HepG2 (cell line): Measurements from ENCODE around the gene MED25. TPM values are rescaled to one million over a fixed set of nuclear protein-coding genes. Genes with fewer than 3 reads are reported as not detected.

ENCODE experiments used
- FOXM1 ChIP-seq: sonication (generic); formaldehyde crosslinking; IDR thresholded peaks from 2 replicates; pipeline ENCODE4 v1.5.0; 2020; ENCODE audit warnings: missing genetic modification reagents
- NCOR1 ChIP-seq: fragments of 200-600 bp; sonication (generic); IDR thresholded peaks from 2 replicates; pipeline ENCODE4 v1.7.0; 2017; ENCODE audit warnings: antibody characterized with exemption, low read length, borderline replicate concordance
- NR1H2 ChIP-seq: sonication (generic); formaldehyde crosslinking; IDR thresholded peaks from 2 replicates; pipeline ENCODE4 v1.8.1; 2022; ENCODE audit warnings: low read depth, missing genetic modification reagents, borderline replicate concordance
- YY1 ChIP-seq: IDR thresholded peaks from 2 replicates; pipeline ENCODE4 v1.6.1; 2011; ENCODE audit warnings: low read length, low read depth, moderate library complexity, mild to moderate bottlenecking; ENCODE audit not compliant: insufficient read depth, insufficient replicate concordance
- ZFP1 ChIP-seq: IDR thresholded peaks from 2 replicates; pipeline ENCODE4 v1.6.1; 2016
- ZNF234 ChIP-seq: sonication (generic); formaldehyde crosslinking; conservative IDR thresholded peaks from 2 replicates; pipeline ENCODE4 v1.5.1; 2020; ENCODE audit warnings: mild to moderate bottlenecking, missing genetic modification reagents
- ZNF563 ChIP-seq: sonication (generic); formaldehyde crosslinking; IDR thresholded peaks from 2 replicates; pipeline ENCODE4 v1.8.0; 2022; ENCODE audit warnings: mild to moderate bottlenecking, moderate library complexity, missing genetic modification reagents
- ZNF7 ChIP-seq: IDR thresholded peaks from 2 replicates; pipeline ENCODE4 v1.6.1; 2016; ENCODE audit warnings: missing biosample characterization, missing genetic modification reagents
- ZNF749 ChIP-seq: sonication (generic); formaldehyde crosslinking; IDR thresholded peaks from 2 replicates; pipeline ENCODE4 v1.8.0; 2022; ENCODE audit warnings: mild to moderate bottlenecking, missing genetic modification reagents, moderate library complexity, borderline replicate concordance
- polyA plus RNA-seq, 8 experiments: library from polyadenylated mRNA; depleted of rRNA in 3 of 8; stranded (reverse) in 7 of 8; unstranded in 1 of 8; fragments of >200 nt; fragmentation: Illumina TruSeq in 4 of 8; extraction: Trizol in 4 of 8; gene quantifications; 2 replicates each; pipeline versions ENCODE4 v1.2.1 to v1.2.3, GENCODE V29; 2011 to 2016; ENCODE audit warnings: low read depth in 4 of 8, missing spikeins in 1 of 8, mixed read lengths in 1 of 8; ENCODE audit not compliant: insufficient read depth in 1 of 8
- total RNA-seq, 5 experiments: library from RNA; depleted of rRNA; stranded (reverse); fragments of >200 nt; fragmentation: Illumina TruSeq; extraction: Trizol; gene quantifications; 2 replicates each; pipeline ENCODE4 v1.2.3, GENCODE V29; 2016; ENCODE audit warnings: low read depth in 1 of 5
- TF ChIP-seq, protein P1 (sequence below): sonication (generic); formaldehyde crosslinking; IDR thresholded peaks from 2 replicates; pipeline ENCODE4 v1.4.0; 2020; ENCODE audit warnings: missing genetic modification reagents, borderline replicate concordance
- TF ChIP-seq, protein P2 (sequence below): IDR thresholded peaks from 2 replicates; pipeline ENCODE4 v1.6.1; 2018; ENCODE audit warnings: missing genetic modification reagents
- TF ChIP-seq, protein P3 (sequence below): sonication (generic); formaldehyde crosslinking; IDR thresholded peaks from 2 replicates; pipeline ENCODE4 v1.8.1; 2023; ENCODE audit warnings: mild to moderate bottlenecking, inconsistent platforms, moderate library complexity, missing genetic modification reagents, borderline replicate concordance
- TF ChIP-seq, protein P4 (sequence below), 2 experiments: sonication (generic) in 1 of 2; formaldehyde crosslinking in 1 of 2; IDR thresholded peaks; 2 replicates each; pipeline versions ENCODE4 v1.4.0 to v1.6.1; 2016 to 2020; ENCODE audit warnings: borderline replicate concordance in 1 of 2, low read depth in 1 of 2, mild to moderate bottlenecking in 1 of 2, missing genetic modification reagents in 1 of 2
- TF ChIP-seq, protein P5 (sequence below): sonication (generic); formaldehyde crosslinking; IDR thresholded peaks from 2 replicates; pipeline ENCODE4 v1.4.0; 2020; ENCODE audit warnings: mild to moderate bottlenecking, missing genetic modification reagents
- TF ChIP-seq, protein P6 (sequence below): sonication (generic); formaldehyde crosslinking; IDR thresholded peaks from 2 replicates; pipeline ENCODE4 v1.4.0; 2020; ENCODE audit warnings: missing genetic modification reagents, borderline replicate concordance

MED25 gene
- total and polyA plus RNA-seq, 2 of the 13 experiments (the other 11 are each of a cell fraction or from before 2014, with no cell fraction given): 11.1 to 15.1 TPM

DNA sequence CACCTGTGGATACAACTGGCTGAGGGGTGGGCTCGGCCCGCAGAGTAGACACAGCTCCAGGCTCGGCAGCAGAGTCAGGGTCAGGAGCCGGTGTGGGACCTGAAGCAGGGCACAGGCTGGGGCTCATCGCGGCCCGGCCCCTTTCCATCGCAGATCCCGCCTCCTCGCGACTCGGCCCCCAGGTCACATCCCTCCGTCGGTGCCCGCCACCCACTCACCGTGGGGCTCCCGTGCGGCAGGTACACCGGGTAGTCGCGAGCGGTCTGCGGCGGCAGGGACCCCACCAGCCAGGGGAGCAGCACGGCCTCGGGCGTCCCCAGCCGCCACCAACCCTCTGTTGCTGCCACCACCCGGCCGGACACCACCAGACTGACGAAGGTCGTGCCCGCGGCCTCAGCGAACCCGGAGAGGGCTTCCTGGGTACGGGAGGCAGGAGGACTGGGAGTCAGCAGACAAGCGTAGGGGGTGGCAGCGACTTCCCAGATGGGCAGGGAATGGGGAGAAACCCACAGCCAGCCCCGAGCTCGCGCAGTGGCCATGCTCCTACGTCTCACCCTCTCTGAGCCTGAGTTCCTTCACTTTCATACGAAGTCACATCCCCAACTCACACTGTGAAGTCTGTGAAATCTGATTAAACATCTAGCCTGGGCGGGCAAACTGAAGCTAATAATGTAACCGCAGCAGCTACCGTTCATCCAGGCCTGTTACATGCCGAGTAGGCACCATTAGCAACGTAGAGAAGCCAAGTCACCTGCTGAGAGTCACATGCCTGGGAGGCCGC is 8.7 kb upstream of the MED25 start (continued):
- TF ChIP-seq, protein P1, sequence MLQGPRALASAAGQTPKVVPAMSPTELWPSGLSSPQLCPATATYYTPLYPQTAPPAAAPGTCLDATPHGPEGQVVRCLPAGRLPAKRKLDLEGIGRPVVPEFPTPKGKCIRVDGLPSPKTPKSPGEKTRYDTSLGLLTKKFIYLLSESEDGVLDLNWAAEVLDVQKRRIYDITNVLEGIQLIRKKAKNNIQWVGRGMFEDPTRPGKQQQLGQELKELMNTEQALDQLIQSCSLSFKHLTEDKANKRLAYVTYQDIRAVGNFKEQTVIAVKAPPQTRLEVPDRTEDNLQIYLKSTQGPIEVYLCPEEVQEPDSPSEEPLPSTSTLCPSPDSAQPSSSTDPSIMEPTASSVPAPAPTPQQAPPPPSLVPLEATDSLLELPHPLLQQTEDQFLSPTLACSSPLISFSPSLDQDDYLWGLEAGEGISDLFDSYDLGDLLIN: no peak
- TF ChIP-seq, protein P2, sequence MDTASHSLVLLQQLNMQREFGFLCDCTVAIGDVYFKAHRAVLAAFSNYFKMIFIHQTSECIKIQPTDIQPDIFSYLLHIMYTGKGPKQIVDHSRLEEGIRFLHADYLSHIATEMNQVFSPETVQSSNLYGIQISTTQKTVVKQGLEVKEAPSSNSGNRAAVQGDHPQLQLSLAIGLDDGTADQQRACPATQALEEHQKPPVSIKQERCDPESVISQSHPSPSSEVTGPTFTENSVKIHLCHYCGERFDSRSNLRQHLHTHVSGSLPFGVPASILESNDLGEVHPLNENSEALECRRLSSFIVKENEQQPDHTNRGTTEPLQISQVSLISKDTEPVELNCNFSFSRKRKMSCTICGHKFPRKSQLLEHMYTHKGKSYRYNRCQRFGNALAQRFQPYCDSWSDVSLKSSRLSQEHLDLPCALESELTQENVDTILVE (CRISPR knock-in tag): no peak
- TF ChIP-seq ZNF7 (CRISPR knock-in tag): peak; percentile 42; the same call in 1 of the 2 replicates
- TF ChIP-seq ZNF749 (CRISPR knock-in tag): no peak
- TF ChIP-seq, protein P3, sequence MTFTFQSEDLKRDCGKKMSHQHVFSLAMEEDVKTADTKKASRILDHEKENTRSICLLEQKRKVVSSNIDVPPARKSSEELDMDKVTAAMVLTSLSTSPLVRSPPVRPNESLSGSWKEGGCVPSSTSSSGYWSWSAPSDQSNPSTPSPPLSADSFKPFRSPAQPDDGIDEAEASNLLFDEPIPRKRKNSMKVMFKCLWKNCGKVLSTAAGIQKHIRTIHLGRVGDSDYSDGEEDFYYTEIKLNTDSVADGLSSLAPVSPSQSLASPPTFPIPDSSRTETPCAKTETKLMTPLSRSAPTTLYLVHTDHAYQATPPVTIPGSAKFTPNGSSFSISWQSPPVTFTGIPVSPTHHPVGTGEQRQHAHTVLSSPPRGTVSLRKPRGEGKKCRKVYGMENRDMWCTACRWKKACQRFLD: no peak
- TF ChIP-seq NCOR1: no peak
- TF ChIP-seq, protein P4, sequence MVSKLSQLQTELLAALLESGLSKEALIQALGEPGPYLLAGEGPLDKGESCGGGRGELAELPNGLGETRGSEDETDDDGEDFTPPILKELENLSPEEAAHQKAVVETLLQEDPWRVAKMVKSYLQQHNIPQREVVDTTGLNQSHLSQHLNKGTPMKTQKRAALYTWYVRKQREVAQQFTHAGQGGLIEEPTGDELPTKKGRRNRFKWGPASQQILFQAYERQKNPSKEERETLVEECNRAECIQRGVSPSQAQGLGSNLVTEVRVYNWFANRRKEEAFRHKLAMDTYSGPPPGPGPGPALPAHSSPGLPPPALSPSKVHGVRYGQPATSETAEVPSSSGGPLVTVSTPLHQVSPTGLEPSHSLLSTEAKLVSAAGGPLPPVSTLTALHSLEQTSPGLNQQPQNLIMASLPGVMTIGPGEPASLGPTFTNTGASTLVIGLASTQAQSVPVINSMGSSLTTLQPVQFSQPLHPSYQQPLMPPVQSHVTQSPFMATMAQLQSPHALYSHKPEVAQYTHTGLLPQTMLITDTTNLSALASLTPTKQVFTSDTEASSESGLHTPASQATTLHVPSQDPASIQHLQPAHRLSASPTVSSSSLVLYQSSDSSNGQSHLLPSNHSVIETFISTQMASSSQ (IDR thresholded peaks at IDR 0.05; ENCODE audit: low read depth): no peak
- TF ChIP-seq, protein P4 (CRISPR knock-in tag; IDR thresholded peaks at IDR 0.05; ENCODE audit: borderline replicate concordance): no peak
- TF ChIP-seq NR1H2 (CRISPR knock-in tag): no peak
- TF ChIP-seq FOXM1 (CRISPR knock-in tag): no peak
- TF ChIP-seq, protein P5, sequence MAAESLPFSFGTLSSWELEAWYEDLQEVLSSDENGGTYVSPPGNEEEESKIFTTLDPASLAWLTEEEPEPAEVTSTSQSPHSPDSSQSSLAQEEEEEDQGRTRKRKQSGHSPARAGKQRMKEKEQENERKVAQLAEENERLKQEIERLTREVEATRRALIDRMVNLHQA (CRISPR knock-in tag): no peak
- TF ChIP-seq ZFP1 (CRISPR knock-in tag): no peak
- TF ChIP-seq, protein P6, sequence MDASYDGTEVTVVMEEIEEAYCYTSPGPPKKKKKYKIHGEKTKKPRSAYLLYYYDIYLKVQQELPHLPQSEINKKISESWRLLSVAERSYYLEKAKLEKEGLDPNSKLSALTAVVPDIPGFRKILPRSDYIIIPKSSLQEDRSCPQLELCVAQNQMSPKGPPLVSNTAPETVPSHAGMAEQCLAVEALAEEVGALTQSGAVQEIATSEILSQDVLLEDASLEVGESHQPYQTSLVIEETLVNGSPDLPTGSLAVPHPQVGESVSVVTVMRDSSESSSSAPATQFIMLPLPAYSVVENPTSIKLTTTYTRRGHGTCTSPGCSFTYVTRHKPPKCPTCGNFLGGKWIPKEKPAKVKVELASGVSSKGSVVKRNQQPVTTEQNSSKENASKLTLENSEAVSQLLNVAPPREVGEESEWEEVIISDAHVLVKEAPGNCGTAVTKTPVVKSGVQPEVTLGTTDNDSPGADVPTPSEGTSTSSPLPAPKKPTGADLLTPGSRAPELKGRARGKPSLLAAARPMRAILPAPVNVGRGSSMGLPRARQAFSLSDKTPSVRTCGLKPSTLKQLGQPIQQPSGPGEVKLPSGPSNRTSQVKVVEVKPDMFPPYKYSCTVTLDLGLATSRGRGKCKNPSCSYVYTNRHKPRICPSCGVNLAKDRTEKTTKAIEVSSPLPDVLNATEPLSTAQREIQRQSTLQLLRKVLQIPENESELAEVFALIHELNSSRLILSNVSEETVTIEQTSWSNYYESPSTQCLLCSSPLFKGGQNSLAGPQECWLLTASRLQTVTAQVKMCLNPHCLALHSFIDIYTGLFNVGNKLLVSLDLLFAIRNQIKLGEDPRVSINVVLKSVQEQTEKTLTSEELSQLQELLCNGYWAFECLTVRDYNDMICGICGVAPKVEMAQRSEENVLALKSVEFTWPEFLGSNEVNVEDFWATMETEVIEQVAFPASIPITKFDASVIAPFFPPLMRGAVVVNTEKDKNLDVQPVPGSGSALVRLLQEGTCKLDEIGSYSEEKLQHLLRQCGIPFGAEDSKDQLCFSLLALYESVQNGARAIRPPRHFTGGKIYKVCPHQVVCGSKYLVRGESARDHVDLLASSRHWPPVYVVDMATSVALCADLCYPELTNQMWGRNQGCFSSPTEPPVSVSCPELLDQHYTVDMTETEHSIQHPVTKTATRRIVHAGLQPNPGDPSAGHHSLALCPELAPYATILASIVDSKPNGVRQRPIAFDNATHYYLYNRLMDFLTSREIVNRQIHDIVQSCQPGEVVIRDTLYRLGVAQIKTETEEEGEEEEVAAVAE (CRISPR knock-in tag): no peak
- no peak for TF ChIP-seq ZNF234 (CRISPR knock-in tag)
- TF ChIP-seq YY1: no peak
- no peak for TF ChIP-seq ZNF563 (CRISPR knock-in tag)
